ENCODE results near the gene MRPL22. TPM values are rescaled to one million over a fixed set of nuclear protein-coding genes. Genes with fewer than 3 reads are reported as not detected.

Gene MRPL22
- total and polyA plus RNA-seq, 4 donors, result 26.9 to 88.0 (median 37.6) TPM

DNA sequence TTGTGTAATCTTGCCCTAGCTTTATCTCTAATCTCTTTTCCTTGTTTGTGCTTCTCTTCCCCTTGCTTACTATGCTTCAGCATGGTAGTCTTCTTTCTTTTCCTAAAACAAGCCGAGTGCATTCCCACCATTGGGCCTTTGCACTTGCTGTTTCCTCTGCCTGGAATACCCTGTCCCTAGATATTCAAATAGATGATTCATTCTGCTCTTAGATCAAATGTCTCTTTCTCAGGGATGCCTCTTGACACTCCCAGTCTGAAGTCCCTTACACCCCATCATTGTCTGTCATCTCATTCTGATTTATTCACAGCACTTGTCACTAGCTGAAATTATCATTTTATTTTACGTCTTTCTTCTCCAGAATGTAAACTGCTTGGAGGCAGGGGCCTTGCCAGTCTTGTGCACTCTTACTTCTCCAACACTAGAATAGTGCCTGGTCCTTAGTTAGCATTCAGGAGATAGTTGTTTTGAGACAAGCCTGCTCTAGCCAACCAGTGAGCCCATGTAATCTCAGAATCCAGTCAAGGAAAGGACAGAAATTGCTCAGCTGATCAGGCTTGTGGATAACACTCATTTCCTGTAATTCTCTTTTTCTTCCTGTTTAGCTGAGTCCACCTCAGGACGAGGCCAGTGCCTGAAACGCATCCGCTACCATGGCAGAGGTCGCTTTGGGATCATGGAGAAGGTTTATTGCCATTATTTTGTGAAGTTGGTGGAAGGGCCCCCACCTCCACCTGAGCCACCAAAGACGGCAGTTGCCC, 25.4 kb downstream of the MRPL22 start:
- TF ChIP-seq, protein P1, sequence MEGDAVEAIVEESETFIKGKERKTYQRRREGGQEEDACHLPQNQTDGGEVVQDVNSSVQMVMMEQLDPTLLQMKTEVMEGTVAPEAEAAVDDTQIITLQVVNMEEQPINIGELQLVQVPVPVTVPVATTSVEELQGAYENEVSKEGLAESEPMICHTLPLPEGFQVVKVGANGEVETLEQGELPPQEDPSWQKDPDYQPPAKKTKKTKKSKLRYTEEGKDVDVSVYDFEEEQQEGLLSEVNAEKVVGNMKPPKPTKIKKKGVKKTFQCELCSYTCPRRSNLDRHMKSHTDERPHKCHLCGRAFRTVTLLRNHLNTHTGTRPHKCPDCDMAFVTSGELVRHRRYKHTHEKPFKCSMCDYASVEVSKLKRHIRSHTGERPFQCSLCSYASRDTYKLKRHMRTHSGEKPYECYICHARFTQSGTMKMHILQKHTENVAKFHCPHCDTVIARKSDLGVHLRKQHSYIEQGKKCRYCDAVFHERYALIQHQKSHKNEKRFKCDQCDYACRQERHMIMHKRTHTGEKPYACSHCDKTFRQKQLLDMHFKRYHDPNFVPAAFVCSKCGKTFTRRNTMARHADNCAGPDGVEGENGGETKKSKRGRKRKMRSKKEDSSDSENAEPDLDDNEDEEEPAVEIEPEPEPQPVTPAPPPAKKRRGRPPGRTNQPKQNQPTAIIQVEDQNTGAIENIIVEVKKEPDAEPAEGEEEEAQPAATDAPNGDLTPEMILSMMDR (IDR thresholded peaks at IDR 0.05; ENCODE audit: control extremely low read depth, extremely low read depth), result no peak
- Histone ChIP-seq H3K4me3 (no peak overlapping the region), H3K9ac (ENCODE audit: insufficient read depth in 1 of 2, low read length in 2 of 2) (no peak overlapping the region), H3K9me3 (ENCODE audit: control insufficient read depth in 4 of 4, insufficient read depth in 3 of 4, low read length in 3 of 4) (no peaks in the 10 kb centered on the region), H3K4me1 (ENCODE audit: control insufficient read depth in 5 of 5, insufficient read depth in 5 of 5, low read length in 5 of 5) (peaks cover 0 to 11% (median 0%) of the 10 kb centered on the region in 5 donors), H3K36me3 (ENCODE audit: control insufficient read depth in 4 of 4, insufficient read depth in 4 of 4, low read length in 4 of 4) (peaks cover 4 to 40% (median 7%) of the 10 kb centered on the region in 4 donors), H3K27me3 (ENCODE audit: control insufficient read depth in 3 of 3, insufficient read depth in 3 of 3, low read length in 2 of 3) (no peaks in the 10 kb centered on the region), H3K27ac (ENCODE audit: low read depth in 1 of 2, low read length in 1 of 2) (peak overlapping the region; percentile 11 to 37)
- DNase-seq (peak in 2 of 3 donors; percentile 21 to 44), ATAC-seq (ENCODE audit: insufficient read depth, low FRiP score) (no peak)
- 69 to 79% methylated on average over 7 of the region's 7 CpGs for WGBS, 2 donors

DNA sequence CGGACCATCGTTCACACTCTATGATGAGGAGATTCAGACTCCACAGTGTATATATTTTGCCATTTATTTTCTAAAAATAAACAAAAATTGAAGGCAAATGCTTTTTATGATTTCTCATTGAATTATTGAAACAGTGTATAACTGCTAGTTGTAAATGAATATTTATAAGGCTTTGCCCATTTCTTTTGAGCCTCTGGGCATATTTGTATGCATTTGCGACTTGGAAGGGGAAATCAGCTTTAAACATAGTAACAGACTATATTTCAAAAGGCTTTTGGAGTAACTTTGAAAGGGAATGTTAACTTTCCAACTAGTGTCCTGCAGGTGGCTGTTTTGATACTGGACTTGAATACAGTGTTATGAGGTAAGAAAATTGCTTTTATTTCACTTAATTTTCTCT, 26.0 kb downstream of the MRPL22 start:
- ATAC-seq (ENCODE audit: insufficient read depth, low FRiP score) (no peak), DNase-seq (no peak)
- no peaks in the 10 kb centered on the region for H3K9me3 ChIP-seq (ENCODE audit: control insufficient read depth in 4 of 4, insufficient read depth in 3 of 4, low read length in 3 of 4)
- H3K27ac ChIP-seq (ENCODE audit: low read depth in 1 of 2, low read length in 1 of 2), result peak overlapping the region; percentile 3 to 37
- H3K9ac ChIP-seq (ENCODE audit: insufficient read depth in 1 of 2, low read length in 2 of 2), result no peak overlapping the region
- TF ChIP-seq, protein P1 (IDR thresholded peaks at IDR 0.05; ENCODE audit: control extremely low read depth, extremely low read depth), result no peak
- WGBS, 2 donors, result 76 to 83% methylated on average over 3 of the region's 3 CpGs
- peaks cover 0 to 11% (median 0%) of the 10 kb centered on the region in 5 donors for H3K4me1 ChIP-seq (ENCODE audit: control insufficient read depth in 5 of 5, insufficient read depth in 5 of 5, low read length in 5 of 5)
- H3K4me3 ChIP-seq, result no peak overlapping the region
- peaks cover 0 to 36% (median 4%) of the 10 kb centered on the region in 4 donors for H3K36me3 ChIP-seq (ENCODE audit: control insufficient read depth in 4 of 4, insufficient read depth in 4 of 4, low read length in 4 of 4)
- no peaks in the 10 kb centered on the region for H3K27me3 ChIP-seq (ENCODE audit: control insufficient read depth in 3 of 3, insufficient read depth in 3 of 3, low read length in 2 of 3)

DNA sequence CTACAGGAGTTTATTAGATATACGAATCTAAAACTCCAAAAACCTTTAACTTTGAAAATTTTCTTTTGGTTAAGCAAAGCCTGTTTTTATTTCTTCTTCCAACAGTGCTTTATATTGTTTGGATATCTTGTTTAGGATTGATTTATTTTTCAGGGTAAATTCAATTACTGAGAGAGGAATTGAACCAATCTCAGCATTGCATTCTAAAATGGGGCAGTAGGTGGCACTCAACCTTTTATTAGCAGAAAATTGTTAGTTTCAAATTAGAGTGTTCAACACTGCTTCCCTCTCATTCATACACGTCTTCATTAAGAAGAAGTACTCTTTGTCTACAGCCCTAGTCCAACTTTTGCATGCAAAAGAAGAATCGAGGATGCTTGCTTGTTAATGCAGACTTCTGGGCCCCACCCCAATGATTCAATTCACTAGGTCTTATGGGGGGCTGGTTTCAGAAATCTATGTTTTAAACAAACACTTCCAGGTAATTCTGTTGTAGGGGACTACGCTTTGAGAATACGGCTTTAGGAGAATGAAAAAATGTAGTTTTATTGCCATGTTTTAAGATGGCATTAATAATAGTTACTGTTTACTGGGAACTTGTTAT, 26.6 kb downstream of the MRPL22 start:
- Histone ChIP-seq H3K4me3 (no peak overlapping the region), H3K9me3 (ENCODE audit: control insufficient read depth in 4 of 4, insufficient read depth in 3 of 4, low read length in 3 of 4) (no peaks in the 10 kb centered on the region), H3K27ac (ENCODE audit: low read depth in 1 of 2, low read length in 1 of 2) (peak overlapping the region in 1 of 2 donors; percentile 3), H3K9ac (ENCODE audit: insufficient read depth in 1 of 2, low read length in 2 of 2) (no peak overlapping the region), H3K27me3 (ENCODE audit: control insufficient read depth in 3 of 3, insufficient read depth in 3 of 3, low read length in 2 of 3) (no peaks in the 10 kb centered on the region), H3K4me1 (ENCODE audit: control insufficient read depth in 5 of 5, insufficient read depth in 5 of 5, low read length in 5 of 5) (peaks cover 0 to 11% (median 0%) of the 10 kb centered on the region in 5 donors), H3K36me3 (ENCODE audit: control insufficient read depth in 4 of 4, insufficient read depth in 4 of 4, low read length in 4 of 4) (peaks cover 0 to 34% (median 3%) of the 10 kb centered on the region in 4 donors)
- ATAC-seq (ENCODE audit: insufficient read depth, low FRiP score) (no peak), DNase-seq (no peak)
- TF ChIP-seq, protein P1 (IDR thresholded peaks at IDR 0.05; ENCODE audit: control extremely low read depth, extremely low read depth), result peak; percentile 6
- 66 to 81% methylated on average over 5 of the region's 5 CpGs for WGBS, 2 donors
